GM13977 (cell line): ENCODE data around the gene ALK.

Experiments
- DNase-seq: peaks from one replicate; pipeline ENCODE4 v3.0.0; 2012; ENCODE audit warnings: low spot score
- CTCF ChIP-seq: IDR thresholded peaks from 2 replicates; pipeline ENCODE4 v1.5.1; 2012; ENCODE audit warnings: mild to moderate bottlenecking, control low read depth; ENCODE audit not compliant: insufficient read depth; ENCODE audit errors: extremely low read depth, missing control alignments
- in situ Hi-C: fragments of 300-500 bp; cut with MboI; formaldehyde crosslinking; loops from one replicate; pipeline ENCODE4 v1.12.0; 2022; ENCODE audit warnings: low sequenced_read_pairs, low pct_unique_long_range_greater_than_20kb, mixed read lengths, inconsistent platforms; ENCODE audit not compliant: unreplicated experiment

The ALK gene

GRCh38 chr2:29520001-29520400 lies 401.4 kb downstream of the ALK start:
- DNase-seq, result no peak
- in situ Hi-C loops, result no loop called here
- TF ChIP-seq CTCF, result no peak

DNA sequence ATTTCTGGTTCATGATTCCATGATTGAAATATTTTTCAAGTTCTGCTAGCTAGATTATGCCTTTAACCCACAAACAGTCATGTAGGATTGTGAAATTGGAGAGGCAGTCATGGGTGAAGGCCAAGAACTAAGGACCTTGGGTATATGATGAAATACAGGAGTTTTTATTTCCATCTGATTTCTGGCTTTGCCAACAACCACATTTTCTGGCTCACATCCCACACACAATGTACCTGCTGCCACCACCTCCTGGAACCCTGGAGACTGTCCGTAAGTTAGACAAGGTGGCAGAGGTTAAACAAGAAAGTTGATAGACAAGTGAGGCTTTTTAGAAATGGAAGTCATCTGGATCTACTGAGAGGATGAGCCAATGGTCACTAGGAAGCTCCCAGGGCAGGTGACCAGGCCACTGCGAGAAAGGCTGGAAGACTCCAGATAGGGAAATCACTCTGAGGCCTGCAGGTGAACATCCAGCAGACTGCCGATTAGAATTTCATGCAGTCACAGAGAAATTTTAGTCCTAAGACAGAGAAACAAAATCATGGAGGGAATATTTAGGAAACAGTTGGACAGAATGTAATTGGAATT lies 402.0 kb downstream of the ALK start:
- no peak for DNase-seq
- TF ChIP-seq CTCF, result no peak
- in situ Hi-C loops, result no loop called here

- in situ Hi-C loops, result no loop called here
Observed at GRCh38 chr2:29518646-29519337, 402.6 kb downstream of the ALK start.

GRCh38 chr2:29518010-29518409 lies 403.4 kb downstream of the ALK start:
- in situ Hi-C loops, result no loop called here
- DNase-seq, result no peak
- no peak for TF ChIP-seq CTCF

More at GRCh38 chr2:29518646-29519337, 402.6 kb downstream of the ALK start:
- TF ChIP-seq CTCF, result no peak
- DNase-seq, result no peak

DNA sequence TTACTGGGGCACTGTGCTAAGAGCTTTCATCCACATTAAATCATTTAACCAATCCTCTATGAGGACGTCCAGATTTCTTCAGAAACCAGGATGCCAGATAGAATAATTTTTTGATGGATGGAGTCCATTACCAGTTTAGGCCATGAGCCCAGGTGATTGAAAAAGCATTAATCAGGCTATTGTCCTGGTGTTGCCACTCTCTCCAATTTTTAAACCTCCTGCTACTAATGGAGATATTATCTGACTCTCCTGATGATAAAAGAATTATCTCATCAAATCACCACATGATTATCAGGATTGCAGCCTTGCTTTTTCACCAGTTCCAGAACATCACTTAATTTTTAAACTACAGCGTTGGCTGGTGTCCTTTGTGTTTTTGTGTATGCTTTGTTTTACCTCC lies 404.0 kb downstream of the ALK start:
- in situ Hi-C loops, result no loop called here
- no peak for TF ChIP-seq CTCF
- DNase-seq, result no peak

DNA sequence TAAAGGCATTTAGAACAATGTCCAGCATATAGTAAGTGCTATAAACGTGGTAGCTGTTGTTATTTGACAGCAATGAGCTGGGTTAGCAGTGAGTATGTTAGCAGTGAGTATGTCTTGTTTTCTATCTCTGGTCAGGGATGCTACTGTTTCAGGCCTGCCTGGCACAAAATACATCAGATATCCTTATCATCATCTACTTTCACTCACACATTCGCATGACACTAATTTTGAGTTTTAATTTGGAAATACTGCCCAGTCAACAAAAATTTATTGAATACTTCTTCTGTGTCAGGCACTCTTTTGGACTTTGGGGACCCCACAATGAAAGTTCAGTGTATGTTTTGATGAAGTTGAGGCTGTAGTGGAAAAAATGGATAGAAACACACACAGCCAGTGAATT lies 404.6 kb downstream of the ALK start:
- in situ Hi-C loops, result no loop called here
- no peak for DNase-seq

More for the DNA sequence above, 404.6 kb downstream of the ALK start:
- no peak for TF ChIP-seq CTCF
